GM12864 (cell line): ENCODE data around the gene TOB2.

Source experiments
- DNase-seq: peaks from one replicate; pipeline ENCODE4 v3.0.0-alpha.2; 2011; ENCODE audit warnings: low read depth
- H3K4me3 ChIP-seq: 2 replicates; pipeline ENCODE4 v1.5.1; 2011; ENCODE audit warnings: mild to moderate bottlenecking, low read depth, low read length, control low read depth
- TF ChIP-seq, protein P1 (sequence below): IDR thresholded peaks from 2 replicates; pipeline ENCODE4 v1.5.1; 2011; ENCODE audit warnings: low read depth, mild to moderate bottlenecking, moderate library complexity, low read length, control low read depth, inconsistent platforms; ENCODE audit errors: missing control alignments

The TOB2 gene

DNA sequence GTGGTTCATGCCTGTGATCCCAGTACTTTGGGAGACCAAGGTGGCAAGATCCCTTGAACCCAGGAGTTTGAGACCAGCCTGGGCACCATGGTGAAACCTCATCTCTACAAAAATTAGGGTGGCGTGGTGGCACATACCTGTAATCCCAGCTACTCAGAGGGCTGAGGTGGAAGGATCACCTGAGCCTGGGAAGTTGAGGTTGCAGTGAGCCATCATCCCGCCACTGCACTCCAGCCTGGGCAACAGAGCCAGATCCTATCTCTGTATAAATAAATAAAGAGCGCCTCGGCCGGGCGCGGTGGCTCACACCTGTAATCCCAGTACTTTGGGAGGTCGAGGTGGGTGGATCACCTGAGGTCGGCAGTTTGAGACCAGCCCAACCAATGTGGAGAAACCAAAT is 27.9 kb downstream of the TOB2 start:
- no peak for DNase-seq
- no peak overlapping the region for H3K4me3 ChIP-seq
- TF ChIP-seq, protein P1, sequence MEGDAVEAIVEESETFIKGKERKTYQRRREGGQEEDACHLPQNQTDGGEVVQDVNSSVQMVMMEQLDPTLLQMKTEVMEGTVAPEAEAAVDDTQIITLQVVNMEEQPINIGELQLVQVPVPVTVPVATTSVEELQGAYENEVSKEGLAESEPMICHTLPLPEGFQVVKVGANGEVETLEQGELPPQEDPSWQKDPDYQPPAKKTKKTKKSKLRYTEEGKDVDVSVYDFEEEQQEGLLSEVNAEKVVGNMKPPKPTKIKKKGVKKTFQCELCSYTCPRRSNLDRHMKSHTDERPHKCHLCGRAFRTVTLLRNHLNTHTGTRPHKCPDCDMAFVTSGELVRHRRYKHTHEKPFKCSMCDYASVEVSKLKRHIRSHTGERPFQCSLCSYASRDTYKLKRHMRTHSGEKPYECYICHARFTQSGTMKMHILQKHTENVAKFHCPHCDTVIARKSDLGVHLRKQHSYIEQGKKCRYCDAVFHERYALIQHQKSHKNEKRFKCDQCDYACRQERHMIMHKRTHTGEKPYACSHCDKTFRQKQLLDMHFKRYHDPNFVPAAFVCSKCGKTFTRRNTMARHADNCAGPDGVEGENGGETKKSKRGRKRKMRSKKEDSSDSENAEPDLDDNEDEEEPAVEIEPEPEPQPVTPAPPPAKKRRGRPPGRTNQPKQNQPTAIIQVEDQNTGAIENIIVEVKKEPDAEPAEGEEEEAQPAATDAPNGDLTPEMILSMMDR: no peak

DNA sequence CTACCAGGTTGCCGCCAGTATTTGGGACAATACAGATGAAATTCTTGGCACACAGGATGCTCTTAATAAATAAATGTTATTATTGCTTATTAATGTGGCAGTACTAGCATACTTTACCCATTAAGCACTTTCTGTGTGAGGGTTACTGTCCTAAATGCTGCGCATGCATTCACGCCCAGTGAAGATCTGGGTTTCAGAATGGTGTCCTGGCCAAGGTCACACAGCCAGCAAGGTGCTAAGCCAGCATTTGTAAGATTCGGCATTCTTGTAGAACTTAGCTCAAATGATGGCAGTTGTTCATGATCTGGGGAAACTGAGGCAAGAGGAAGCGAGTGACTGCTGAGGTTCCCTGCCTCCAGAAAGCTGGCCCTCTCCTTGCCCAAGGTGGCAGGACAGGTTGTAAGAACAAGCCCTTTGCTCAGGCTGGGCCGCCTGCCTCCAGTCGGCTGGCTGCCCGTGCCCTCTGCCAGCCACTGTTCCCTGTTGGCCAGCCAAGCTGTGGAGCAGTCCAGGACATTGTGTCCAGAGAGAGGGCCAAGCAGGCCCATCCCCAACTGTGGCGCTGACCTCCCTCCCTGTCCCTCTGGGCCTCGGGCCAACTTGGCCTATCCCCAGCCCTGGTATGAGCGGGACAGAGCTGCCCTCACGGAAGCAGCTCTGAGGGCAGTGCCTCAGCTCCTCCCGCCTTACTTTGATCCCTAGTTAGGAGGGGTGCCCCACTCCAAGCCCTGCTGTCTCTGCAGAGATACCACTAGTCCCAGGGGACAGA is 28.8 kb downstream of the TOB2 start:
- no peak for DNase-seq
- TF ChIP-seq, protein P1: no peak
- H3K4me3 ChIP-seq: no peak overlapping the region

DNA sequence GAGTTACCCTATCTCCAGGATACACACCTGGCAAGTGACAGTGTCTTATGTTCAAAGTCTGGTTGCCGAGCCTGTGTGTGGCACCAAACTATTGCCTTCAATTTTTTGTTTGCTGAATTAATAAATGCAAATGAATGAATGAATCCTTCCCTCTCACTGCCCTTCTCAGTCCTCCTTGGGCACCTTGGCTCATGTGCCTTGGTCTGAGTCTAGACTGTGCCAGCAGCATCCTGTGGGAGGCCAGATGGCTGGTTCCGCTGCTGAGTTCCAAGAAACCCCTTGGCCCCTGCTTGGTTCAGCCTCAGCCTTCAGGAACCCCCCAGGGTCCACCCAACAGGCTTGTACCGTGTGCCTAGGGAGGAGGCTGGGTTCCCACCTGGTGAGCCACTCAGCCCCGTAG is 31.0 kb downstream of the TOB2 start:
- peak overlapping the region; percentile 88 for H3K4me3 ChIP-seq
- no peak for DNase-seq
- TF ChIP-seq, protein P1: no peak

DNA sequence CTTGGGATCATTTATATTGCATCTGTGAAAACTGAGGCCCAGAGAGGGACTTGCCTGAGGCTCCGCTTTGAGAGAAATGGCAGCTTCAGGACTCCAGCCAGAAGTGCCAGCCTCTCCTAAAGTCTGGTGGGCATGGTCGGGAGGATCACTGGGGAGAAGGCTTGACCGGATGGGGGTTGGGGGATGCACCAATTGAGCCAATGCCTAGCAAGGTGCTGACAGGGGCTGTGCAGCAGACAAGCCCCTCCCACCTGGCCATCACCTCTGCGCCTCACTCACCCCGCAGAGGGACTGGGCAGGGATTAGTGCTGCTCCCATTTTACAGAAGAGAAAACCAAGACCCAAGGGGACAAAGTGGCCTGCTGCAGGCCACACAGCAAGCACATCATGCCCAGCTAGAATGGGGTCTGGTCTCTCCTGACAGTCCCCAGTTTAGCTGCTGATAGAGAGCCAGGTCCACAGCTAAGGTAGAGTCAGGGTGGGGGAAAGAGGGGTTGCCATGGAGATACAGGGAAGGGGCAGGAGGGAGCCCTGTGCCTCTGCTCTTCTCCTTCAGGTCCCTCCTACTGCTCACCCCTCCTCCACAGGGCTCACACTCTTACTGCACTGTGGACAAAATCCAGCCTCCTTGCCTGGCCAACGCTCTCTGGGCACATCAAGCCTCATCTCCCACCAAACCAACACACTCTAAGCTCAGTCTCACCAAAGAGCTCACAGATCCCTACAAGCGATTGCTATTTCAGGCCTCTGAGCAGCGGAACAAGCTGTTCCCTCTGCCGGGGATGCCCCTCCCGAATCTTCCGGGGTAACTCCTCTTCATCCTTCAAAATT is 35.4 kb downstream of the TOB2 start:
- TF ChIP-seq, protein P1: no peak
- no peak for DNase-seq
- no peak overlapping the region for H3K4me3 ChIP-seq

DNA sequence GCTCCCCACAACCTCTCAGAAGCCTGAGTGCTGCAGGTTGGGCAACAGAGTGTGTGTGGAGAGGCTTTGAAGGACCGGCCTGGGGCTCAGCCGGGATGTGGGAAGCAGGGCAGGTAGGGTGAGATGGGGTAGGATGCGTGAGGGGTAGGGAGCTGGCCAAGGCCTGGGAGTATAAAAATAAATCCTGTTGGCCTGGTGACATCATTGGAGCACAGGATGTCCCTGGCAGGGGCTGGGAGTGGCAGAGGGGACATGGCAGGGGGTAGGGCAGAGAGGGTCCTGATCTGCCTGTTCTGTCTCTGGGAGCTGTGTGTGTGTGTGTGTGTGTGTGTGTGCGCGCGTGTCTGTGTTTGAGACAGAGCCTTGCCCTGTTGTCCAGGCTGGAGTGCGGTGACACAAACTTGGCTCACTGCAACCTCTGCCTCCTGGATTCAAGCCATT is 36.3 kb downstream of the TOB2 start:
- TF ChIP-seq, protein P1: no peak
- H3K4me3 ChIP-seq: no peak overlapping the region
- no peak for DNase-seq

DNA sequence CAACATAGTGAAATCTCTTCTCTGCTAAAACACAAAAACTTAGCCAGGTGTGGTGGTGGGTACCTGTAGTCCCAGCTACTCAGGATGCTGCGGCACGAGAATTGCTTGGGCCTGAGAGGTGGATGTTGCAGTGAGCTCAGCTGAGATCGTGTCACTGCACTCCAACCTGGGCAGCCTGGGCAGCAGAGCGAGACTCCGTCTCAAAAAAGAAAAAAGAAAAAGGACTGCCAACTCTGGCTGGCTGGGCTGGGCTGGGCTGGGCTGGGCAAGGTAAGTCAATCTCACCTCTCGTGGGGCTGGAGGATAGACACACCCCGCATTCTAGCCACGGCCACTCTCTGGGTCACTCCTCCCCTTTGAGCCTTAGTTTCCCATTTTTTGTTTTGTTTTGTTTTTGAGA is 37.9 kb downstream of the TOB2 start:
- TF ChIP-seq, protein P1: no peak
- no peak overlapping the region for H3K4me3 ChIP-seq
- DNase-seq: no peak
